GM23248 (cell line): ENCODE results near the gene AMH.

ENCODE experiments used
- EZH2 ChIP-seq: fragments of 200-600 bp; sonication (generic); IDR thresholded peaks from 2 replicates; pipeline ENCODE4 v1.6.1; 2018; ENCODE audit warnings: antibody characterized with exemption, mild to moderate bottlenecking; ENCODE audit not compliant: insufficient read depth, poor library complexity, severe bottlenecking
- EZH2phosphoT487 ChIP-seq: fragments of 200-600 bp; sonication (generic); IDR thresholded peaks from 2 replicates; pipeline ENCODE4 v1.6.1; 2018; ENCODE audit warnings: antibody characterized with exemption, moderate library complexity, mild to moderate bottlenecking, low read depth; ENCODE audit not compliant: insufficient read depth

DNA sequence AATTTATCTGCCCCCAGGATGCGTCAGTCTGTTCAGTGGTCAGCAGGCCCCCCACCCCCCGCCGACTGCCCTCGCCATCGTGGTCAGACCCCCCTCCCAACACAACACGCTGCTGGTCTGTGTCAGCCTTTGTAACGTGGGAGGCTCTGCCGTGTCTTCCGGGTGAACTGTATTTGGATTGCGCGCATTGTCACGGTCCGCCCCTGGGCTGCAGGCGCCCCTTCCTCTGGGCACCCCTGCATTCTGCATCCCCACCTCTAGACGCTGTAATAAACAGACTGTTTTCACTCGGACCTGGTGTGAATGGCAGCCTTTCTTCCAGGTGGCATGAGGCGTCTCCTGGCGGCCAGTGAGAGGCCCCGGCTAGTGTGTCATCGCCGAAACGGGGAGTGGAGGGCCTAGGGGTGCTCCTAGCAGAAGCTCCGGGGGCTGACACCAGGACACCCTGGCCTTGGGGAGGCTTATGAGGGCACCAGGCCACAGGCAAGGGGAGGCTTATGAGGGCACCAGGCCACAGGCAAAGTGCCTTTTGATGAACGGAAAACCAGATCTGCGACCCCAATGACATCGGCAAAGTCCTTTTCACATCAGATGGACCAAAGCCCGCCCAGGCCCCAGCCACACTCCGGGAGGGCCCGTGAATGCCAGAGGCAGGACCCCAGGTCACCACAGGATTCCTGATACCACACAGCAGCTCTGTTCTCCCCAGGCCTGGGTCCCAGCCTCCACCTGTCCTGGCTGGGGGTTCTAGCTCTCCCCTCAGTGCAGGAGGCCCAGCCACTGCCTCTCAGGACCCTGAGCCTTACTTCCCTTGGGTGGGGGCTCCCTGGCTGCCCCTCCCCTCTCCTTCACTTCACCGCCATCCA lies 16.6 kb upstream of the AMH start:
- TF ChIP-seq EZH2phosphoT487 = no peak
- no peak for TF ChIP-seq EZH2
